HT1080 (cell line): ENCODE results near the gene PRKAG1. TPM values are rescaled to one million over a fixed set of nuclear protein-coding genes. Genes with fewer than 3 reads are reported as not detected.
"Not testable (repeated sequence)": the region's sequence is repeated elsewhere in the genome, so short reads cannot be mapped to it uniquely, and the experiment has no call there.

Experiments used
- DNase-seq: peaks from one replicate; pipeline ENCODE4 v3.0.0-alpha.2; 2015; ENCODE audit warnings: low read depth
- polyA plus RNA-seq, 2 experiments: library from polyadenylated mRNA; depleted of rRNA; stranded (reverse); fragments of >200 nt; gene quantifications; 2 replicates each; pipeline ENCODE4 v1.2.3, GENCODE V29; 2015
- total RNA-seq: library from RNA; depleted of rRNA; stranded (reverse); fragments of >200 nt; shearing (Covaris generic); gene quantifications from 2 replicates; pipeline ENCODE4 v1.2.3, GENCODE V29; 2014; rRNA removed

The PRKAG1 gene
- total RNA-seq: 101 and 104 TPM in 2 replicates
- 124 and 126 TPM in 2 replicates for polyA plus RNA-seq (2015; cell fraction: cytosol; rRNA removed)
- 135 and 155 TPM in 2 replicates for polyA plus RNA-seq (2015; cell fraction: nucleus; rRNA removed)

DNA sequence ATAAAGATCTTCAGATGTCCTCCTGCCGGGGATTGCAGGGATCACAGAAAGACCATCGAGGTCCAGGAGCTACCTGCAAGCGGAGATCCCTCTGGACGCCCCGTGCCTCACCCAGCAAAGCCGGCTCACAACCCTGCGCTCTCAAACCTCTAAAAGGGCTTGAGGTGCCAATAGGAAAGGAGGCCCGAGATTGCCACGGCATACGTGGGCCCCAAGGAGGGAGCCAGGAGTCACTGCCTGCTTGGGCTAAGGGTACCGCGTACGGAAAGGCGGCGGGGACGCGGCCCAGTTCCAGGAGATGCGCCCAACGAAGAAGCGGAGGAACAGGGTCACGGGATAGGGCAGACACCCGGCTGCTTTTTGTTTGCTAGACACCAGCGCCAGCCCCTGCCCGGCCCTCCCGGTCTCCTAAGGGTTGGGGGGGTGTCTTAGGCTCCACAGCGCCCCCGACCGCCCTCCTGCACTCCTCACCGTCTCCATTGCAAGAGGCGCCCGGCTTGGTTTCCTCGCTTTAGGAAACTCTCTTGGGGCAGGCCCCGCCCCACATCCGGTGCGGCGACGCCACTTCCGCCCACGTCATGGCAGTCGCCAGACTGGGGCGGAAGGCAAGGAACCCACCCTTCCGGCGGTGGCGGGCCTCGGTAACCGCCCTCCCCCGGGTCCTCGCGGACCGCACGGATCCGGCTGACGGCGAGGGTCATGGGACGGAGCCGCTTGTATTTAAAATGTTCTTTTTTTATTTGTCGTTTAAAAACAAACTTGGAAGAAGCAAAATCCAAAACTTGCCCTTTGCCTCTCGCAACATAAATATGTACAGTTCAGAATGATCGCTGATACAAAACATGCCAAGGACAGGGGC is at the start of gene PRKAG1:
TSS of gene PRKAG1 (minus strand) at position 516 of the 859 bp plus-strand sequence. CDS start at position 480, 36 bp downstream.
- peak; percentile 96 for DNase-seq

GRCh38 chr12:49066120-49066519 is 47.5 kb upstream of the PRKAG1 start:
- no peak for DNase-seq

- DNase-seq: no peak
Measured at GRCh38 chr12:49064767-49065152, 46.2 kb upstream of the PRKAG1 start.

DNA sequence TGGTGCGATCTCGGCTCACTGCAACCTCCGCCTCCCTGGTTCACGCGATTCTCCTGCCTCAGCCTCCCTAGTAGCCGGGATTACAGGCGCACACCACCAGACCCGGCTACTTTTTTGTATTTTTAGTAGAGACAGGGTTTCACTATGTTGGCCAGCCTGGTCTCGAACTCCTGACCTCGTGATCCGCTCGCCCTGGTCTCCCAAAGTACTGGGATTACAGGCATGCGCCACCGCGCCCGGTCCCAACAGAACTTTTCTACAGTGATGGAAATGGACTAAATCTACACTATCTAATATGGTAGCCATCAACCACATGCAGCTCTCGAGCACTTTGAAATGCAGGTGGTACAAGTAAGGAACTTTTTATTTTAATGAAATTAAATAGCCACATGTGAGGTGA is 43.3 kb upstream of the PRKAG1 start:
- DNase-seq: not testable (repeated sequence)

GRCh38 chr12:49061157-49061650 is 42.6 kb upstream of the PRKAG1 start:
- DNase-seq: no peak

DNA sequence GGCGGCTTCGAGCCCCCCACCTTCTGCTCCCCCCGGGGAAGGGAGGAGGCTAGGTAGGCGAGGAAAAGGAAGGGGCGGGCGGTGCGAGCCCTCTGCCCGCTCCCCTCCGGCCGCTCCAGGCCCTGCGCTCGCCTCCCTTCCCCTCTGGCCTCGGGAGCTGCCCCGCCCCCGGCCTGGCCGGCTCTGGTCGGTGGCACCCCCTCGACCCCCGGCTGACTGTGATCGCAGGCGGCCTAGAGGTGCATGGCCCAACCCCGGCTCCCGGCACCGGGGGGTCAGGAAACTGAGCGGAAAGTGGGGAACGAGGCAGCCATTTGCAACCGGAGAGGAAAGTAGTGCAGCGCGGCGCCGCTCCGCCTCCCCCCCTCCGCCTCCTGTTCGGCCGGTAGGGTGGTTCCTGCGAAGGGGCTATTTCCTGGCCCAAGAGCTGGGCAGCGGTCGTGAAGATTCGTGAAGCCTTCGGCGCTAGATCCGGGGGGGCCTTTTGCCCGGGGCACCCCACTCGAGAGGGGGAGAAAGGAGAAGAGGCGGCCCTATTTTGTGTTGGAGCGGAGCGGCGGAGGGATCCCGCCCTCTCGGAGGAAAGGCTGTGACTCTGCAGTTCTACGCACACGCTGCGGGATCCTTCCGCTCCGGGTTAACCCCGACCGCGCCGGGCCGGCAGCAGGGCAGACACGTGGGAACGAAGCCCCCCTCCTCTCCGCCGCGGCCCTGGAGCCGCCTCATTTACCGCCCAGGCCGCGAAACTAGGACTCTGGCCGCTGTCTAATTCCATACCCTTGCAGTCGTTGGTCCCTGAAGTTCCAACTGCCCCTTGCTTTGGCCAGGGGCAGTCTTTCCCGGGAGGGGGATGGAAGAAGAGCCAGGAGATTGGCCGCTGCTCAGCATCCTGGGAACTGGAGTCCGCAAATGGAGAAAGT is 41.9 kb upstream of the PRKAG1 start, which contains the start of gene KMT2D:
TSS of gene KMT2D (minus strand) at position 558 of the 920 bp plus-strand sequence. CDS start 5,470 bp downstream, outside the sequence.
- DNase-seq: peak; percentile 86

GRCh38 chr12:49059299-49060171 is 41.0 kb upstream of the PRKAG1 start:
- DNase-seq: no peak

- no peak for DNase-seq
Measured at GRCh38 chr12:49059045-49059298, 40.4 kb upstream of the PRKAG1 start.

DNA sequence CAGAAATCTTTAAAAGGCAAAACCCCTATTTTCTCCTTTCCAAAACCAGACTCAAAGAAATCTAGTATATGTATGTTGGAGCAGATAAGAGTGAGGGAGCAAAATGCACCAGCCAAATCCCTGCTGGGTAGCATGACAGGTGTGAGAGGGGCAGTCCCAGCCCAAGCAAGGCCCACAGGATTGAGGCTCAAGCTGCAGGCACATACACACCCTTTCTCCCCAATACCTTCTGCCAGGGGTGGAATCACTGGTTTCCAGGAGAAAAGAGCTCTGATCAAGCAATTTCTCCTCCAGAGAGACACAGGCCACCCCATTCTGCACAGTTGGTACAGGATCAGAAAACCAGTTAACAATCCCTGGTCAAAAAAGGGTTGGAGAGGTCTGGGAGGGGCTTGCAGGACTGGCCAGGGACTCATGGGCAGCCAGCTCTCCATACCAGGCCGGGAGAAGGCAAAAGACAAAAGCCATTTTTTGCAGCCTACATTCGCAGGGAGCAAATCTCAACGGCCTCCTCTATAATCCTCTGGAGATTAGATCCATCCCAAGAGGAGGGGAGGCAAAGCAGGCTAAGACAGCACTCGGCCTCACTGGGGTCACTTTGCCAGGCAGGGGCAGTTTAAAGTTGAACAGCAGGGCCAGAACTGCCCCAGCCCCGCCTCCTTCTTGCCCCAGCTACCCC is 39.9 kb upstream of the PRKAG1 start:
- no peak for DNase-seq

- no peak for DNase-seq
Measured at GRCh38 chr12:49057888-49058287, 39.3 kb upstream of the PRKAG1 start.

DNA sequence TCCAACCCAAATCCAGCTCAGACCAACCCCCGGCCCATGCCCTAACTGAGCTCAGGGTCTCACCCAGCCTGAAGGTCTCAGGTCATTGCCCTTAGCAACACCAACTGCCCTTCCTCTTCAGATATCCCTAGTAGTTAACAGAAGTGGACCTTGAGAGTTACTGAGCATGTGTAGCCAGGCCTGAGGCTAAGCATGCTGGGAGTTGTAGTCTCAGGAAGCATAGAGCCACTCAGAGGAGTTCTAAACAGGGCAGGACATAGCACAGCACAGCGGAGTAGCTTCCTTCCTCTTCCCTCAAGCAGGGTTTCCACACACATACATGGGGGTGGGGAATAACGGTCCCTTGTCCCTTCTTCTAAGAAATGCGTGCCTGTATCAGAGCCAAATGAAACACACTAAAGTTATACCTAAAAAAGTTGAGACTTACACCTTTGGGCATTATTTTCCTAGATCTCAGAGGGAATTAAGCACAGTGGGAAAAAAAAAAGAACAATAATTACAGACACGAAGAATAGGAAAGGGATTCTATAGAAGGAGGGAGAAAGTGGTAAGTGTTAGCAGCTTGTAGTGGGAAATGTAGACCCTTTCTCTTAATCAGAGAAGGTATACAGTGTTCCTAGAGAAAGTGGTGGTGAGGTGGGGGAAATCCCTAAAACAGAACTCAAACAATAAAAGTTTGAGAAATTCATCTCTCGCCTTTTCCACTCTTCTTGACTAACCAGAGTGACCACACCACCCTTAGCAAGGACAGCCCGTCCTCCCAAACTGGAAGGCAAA is 37.6 kb upstream of the PRKAG1 start:
- DNase-seq: peak; percentile 79

GRCh38 chr12:49055092-49055491 is 36.5 kb upstream of the PRKAG1 start:
- no peak for DNase-seq

DNA sequence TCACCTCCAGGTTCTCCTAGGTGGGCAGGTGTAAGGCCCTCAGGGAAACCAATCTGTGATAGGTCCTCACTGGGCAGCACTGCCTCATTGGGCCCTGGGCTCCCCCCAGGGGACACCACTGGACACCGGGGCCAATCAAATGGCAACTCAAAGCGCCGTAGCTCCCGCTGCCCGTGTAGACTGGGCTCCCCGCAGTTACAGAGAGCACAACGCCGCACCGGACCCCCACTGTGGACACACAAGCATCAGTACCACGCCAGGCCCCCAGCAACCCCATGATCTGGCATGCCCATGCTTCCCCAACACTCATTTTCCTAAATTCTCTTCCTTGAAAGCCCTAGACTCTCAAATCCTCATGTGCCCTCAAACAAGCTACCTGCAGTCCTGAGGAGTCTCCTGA is 35.9 kb upstream of the PRKAG1 start:
- no peak for DNase-seq

DNA sequence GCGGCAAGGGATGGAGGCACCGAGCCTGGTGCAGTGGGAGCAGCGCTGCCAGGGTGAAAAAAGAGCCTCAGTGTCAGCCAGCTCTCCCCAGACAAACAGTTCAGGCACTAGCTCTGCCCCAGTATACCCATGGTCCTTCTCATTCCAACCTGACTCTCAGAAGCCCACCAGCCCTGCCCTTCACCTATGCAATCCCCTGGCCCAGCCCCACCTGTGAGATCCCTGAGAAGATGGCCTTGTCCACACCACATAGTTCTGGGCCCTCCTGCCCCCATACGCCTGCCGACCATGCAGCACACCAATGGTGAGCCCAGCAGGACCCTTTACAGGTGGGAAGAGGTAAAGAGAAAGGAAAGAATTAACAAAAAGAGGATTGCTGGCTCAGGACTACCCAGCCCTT is 35.5 kb upstream of the PRKAG1 start:
- DNase-seq: no peak

DNA sequence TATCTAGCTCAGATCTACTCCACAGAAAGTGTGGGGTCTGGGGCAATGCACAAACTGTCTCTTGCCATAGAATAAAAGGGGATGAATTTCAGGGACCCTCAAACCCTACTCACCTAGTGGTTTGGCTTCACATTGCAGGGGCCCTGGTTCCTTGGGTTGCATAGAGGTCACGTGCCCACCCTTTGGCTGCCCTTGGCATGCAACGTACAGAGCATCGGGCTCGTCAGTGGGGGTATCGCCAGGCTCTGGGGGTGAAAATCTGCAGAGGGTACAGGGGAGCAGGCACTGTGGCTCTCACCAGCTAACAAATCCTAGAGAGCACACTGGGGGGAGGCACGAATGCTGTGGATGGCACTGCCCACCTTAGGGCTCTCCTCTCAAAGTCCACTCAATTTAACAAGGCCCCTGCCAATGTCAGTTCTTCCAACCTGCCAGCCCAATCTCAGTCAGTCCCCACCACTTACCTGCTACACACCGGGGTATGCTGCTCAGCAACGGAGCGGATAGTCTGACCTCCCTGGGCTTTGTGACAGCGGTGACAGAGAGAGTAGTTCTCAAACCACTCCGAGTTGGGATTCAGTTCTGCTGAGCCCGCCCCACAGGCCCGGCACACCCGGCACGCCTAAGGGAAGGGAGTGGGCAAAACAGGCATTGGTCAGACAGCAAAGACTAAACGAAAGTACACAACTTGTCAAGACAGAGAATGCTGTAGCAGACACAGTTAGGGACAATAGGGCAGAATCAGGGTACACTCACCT is 34.1 kb upstream of the PRKAG1 start:
- DNase-seq: no peak

DNA sequence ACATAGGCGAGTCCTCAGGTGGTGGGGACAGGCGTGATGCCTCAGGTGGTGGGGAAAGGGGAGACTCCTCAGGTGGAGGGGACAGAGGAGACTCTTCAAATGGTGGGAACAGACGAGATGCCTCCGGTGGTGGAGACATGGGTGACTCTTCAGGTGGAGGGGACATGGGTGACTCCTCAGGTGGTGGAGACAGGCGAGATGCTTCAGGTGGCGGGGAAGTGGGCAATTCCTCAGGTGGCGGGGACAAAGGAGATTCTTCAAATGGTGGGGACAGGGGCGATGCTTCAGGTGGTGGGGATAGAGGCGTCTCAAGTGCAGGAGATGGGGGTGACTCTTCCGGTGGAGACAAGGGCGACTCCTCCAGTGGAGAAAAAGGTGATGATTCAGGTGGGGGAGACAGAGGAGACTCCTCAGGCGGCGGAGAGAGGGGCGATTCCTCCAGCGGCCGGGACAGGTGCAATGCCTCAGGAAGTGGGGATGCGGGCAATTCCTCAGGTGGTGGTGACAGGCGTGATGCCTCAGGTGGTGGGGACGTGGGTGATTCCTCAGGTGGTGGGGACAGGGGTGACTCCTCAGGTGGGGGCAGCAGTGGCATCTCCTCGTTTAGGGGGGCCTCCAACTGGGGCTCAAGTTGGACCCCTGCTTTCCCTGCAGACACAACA is 33.3 kb upstream of the PRKAG1 start:
- DNase-seq: no peak

DNA sequence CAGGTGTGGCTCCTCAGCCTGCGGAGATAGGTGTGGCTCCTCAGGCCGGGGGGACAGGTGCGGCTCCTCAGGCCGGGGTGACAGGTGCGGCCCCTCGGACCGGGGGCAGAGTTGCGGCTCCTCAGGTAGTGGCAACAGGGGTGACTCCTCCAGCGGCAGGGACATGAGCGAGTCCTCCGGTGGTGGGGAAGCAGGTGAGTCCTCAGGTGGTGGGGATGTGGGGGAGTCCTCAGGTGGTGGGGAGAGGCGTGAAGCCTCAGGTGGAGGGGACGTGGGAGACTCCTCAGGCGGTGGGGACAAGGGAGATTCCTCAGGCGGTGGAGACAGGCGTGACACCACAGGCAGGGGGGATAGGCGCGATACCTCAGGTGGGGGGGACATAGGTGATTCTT is 32.8 kb upstream of the PRKAG1 start:
- no peak for DNase-seq
